ENCODE results near the gene ATP2B2.

The ATP2B2 gene

DNA sequence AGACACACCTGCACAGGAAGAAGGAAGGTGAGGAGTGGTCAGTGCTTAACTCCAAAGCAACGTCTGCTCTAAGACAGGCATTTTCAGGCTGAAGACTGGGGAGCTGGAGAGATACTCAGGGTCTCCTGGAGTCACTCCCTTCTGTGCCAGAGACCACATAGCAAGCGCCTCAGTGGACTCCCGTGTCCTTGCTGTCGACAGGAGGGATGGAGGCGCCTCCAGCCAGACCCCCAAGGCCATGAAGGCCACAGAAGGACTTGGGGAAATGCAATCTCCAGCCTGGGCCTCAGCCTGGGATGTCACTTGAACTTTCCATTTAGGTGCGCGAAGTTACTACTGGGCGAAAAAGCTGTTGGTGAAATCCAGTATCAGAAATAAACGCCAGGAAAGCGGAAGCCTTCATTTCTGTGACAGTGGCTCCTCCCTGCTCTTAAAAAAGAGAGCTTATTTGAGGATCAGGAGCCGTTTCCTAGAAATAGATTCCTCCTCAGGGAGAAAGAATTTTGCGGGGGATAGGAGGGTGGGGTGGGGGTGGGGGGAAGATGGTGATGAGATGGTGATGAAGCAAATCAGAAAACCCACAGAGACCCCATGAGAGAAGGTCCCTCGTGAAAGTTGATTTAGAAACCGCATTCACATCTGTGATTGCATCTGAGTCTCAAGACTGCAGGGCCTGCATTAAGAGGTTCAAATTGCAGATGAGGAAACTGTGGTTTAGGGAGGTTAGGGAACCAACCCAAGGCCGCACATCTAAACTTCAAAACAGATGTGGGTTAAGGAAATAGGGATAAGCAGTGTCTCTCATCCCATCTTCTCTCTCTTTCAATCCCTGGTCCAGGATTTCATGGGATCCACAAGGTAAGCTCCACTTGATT is 78.8 kb downstream of the ATP2B2 start:
- H3K4me3 ChIP-seq (ENCODE audit: low read depth, low read length) = no peak overlapping the region
- TF ChIP-seq, protein P1, sequence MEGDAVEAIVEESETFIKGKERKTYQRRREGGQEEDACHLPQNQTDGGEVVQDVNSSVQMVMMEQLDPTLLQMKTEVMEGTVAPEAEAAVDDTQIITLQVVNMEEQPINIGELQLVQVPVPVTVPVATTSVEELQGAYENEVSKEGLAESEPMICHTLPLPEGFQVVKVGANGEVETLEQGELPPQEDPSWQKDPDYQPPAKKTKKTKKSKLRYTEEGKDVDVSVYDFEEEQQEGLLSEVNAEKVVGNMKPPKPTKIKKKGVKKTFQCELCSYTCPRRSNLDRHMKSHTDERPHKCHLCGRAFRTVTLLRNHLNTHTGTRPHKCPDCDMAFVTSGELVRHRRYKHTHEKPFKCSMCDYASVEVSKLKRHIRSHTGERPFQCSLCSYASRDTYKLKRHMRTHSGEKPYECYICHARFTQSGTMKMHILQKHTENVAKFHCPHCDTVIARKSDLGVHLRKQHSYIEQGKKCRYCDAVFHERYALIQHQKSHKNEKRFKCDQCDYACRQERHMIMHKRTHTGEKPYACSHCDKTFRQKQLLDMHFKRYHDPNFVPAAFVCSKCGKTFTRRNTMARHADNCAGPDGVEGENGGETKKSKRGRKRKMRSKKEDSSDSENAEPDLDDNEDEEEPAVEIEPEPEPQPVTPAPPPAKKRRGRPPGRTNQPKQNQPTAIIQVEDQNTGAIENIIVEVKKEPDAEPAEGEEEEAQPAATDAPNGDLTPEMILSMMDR (IDR thresholded peaks at IDR 0.05; ENCODE audit: low read depth, low read length) = no peak

DNA sequence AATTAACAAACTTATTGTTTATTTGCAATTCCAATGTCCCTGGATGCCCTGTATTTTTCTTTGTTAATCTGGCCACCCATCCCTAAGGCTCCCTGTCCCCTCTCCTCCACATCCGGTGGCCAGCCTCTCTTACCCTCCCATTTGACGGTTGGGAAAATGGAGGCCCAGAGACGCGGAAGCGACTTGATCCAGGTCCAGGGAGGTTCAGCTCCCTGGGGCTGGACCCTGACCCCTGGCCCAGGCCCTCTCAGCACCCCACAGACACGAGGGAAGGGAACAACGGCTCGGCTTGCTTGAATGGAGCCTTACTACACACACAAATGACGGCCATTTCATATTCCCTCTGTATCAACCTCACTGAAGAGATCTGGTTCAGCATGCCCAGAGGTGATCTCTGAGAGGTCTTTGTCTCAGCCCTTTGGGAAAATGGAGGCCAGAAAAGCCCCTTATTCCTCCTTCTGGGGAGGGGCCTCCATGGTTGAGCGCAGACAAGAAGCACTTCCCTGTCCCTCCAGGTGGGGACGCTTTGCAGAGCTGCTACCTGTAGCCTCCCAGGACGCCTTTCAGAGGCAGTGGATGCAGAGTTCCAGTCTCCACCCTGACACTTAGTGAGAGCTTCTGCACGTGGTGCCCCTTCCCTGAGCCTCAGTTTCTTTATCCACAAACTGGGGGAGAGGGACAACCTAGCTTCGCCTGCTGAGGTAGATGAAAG is 82.1 kb downstream of the ATP2B2 start:
- H3K4me3 ChIP-seq (ENCODE audit: low read depth, low read length) = no peak overlapping the region
- TF ChIP-seq, protein P1 (IDR thresholded peaks at IDR 0.05; ENCODE audit: low read depth, low read length) = no peak

DNA sequence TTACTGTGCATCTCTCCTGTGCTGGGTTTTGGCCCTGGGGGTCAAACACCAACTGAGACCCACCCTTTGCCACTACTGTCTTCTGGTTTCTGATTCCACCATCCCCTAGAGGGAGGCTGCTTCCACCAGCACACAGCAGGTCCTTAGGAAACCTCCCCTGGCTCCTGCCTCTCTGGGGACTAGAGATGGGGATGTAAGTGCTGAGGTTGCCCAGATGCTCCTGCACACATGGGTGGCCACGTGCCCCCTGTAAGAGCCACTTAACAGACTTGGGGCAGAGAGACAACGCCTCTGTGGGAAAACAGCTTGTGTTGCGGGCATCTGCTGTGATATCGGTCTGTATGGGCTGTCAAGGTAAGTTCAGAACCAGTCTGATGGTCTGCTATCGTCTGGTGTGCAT is 83.4 kb downstream of the ATP2B2 start:
- TF ChIP-seq, protein P1 (IDR thresholded peaks at IDR 0.05; ENCODE audit: low read depth, low read length) = no peak
- H3K4me3 ChIP-seq (ENCODE audit: low read depth, low read length) = no peak overlapping the region

DNA sequence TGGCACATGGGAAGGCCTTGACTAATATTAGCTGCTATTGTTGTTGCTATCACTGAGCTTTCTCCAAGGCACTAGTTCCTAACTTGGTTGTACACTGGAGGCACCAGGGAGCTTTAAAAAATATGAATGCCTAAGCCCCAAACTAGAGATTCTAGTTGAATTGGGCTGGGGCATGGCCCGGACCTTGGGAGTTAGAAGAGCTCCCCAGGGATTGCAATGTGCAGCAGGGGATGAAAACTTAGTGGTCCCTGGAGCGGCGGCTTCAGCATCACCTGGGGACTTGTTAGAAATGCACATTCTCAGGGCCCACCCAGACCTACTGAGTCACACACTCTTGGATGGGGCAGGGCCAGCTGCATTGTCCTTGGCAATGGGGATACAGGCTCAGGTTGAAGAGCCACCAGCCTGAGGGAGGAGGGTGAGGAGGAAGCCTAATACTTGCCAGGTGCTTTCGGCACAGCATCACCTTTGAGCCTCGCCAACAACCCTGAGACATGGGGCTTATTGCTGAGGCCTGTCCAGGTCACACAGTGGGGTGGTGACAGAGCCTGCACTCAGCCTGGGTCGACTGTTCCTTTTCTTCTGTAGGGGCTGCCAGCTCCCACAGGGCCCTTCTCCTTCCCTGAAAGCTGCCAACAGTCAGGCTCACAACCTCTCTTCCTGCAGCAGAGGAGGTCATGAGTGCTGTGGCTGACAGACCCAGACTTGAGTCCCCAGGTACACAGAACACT is 84.5 kb downstream of the ATP2B2 start:
- TF ChIP-seq, protein P1 (IDR thresholded peaks at IDR 0.05; ENCODE audit: low read depth, low read length) = no peak

DNA sequence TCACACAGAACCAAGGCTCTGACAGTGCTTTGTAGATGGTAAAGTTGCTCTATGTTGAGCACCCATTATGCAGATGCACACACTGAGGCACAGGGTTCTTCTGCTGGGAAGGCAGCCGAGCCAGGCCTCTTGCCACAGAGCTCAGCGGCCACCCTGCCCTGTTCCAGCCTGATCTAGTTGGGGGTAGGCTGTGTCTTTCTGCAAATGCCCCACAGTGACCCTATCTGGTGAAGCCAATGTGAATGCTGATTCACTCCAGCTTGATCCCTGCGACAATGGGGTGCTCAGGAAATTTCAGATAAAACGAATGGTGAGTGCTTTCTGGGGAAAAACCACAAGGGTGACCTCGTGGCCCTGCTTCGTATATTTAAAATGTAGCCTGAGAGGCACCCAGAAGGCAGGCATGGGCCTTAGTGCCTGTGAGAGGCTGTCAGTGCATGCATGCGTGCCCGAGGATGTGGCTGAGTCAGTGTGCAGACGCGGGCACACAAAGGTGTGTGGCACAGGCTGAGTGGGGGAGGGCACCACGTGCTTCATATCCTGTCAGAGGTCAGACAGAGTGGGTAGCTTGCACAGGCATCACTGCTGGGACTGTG is 85.7 kb downstream of the ATP2B2 start:
- H3K4me3 ChIP-seq (ENCODE audit: low read depth, low read length) = no peak overlapping the region
- TF ChIP-seq, protein P1 (IDR thresholded peaks at IDR 0.05; ENCODE audit: low read depth, low read length) = no peak

More for the DNA sequence above, 84.5 kb downstream of the ATP2B2 start:
- H3K4me3 ChIP-seq (ENCODE audit: low read depth, low read length) = no peak overlapping the region

GRCh38 chr3:10417847-10418246 is 87.5 kb downstream of the ATP2B2 start:
- H3K4me3 ChIP-seq (ENCODE audit: low read depth, low read length) = no peak overlapping the region
- TF ChIP-seq, protein P1 (IDR thresholded peaks at IDR 0.05; ENCODE audit: low read depth, low read length) = no peak
